HG03196 (cell line): ENCODE measurements around the gene CCDC167.

Experiments
- ATAC-seq: cut with Tn5 transposase; IDR thresholded peaks from one replicate; pipeline ENCODE4 v1.9.1; 2021; ENCODE audit not compliant: unreplicated experiment

Gene CCDC167

GRCh38 chr6:37435373-37435772 lies 64.3 kb downstream of the CCDC167 start:
- no peak for ATAC-seq

GRCh38 chr6:37433657-37434271 lies 65.9 kb downstream of the CCDC167 start:
- ATAC-seq = peak; percentile 29
